22Rv1 (cell line): Measurements from ENCODE around the gene ACOT11.

Experiments
- H3K27ac ChIP-seq: fragments of 450-650 bp; 2 replicates; pipeline ENCODE4 v1.5.1; 2017
- ZFX ChIP-seq: fragments of 450-650 bp; IDR thresholded peaks from 2 replicates; pipeline ENCODE4 v1.6.1; 2017; ENCODE audit warnings: antibody characterized with exemption, borderline replicate concordance
- TF ChIP-seq, protein P1 (sequence below): fragments of 450-650 bp; IDR thresholded peaks from 2 replicates; pipeline ENCODE4 v1.5.1; 2017; ENCODE audit warnings: mild to moderate bottlenecking

Gene ACOT11

DNA sequence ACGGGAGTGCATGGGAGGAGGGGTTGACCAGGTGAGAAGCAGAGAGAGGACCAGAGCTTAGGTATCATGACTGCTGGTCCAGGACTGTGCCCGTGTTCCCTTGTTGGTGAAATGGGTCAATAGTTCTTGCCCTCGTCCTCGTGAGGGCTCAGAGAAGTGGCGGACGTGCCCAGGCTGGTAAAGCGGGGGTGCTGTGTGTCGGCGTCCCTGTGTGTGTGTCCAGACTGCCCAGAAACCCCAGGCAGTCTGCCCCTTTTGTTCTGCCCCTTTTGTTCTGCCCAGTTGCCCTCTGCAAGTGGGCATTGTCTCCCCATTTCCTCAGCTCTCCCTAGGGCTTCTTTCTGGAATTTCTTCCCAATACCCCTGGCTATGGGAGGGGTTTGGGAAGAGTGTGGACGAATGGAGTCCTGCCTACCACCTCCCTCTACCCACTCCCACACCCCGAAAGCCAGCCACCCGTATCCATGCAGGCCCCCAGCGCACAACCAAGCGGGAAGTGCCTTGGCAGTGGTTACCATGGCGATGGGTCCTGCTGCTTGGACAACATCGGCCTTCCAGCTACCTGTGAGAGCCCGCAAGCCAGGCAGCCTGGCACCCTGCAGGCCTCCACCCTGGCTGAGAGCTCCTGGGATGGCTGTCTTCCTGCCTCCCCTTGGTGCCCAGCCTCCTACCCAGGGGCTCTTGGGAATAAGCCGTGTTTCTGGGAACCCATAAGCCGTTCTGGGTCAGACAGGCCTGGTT, 34.7 kb downstream of the ACOT11 start:
- TF ChIP-seq, protein P1, sequence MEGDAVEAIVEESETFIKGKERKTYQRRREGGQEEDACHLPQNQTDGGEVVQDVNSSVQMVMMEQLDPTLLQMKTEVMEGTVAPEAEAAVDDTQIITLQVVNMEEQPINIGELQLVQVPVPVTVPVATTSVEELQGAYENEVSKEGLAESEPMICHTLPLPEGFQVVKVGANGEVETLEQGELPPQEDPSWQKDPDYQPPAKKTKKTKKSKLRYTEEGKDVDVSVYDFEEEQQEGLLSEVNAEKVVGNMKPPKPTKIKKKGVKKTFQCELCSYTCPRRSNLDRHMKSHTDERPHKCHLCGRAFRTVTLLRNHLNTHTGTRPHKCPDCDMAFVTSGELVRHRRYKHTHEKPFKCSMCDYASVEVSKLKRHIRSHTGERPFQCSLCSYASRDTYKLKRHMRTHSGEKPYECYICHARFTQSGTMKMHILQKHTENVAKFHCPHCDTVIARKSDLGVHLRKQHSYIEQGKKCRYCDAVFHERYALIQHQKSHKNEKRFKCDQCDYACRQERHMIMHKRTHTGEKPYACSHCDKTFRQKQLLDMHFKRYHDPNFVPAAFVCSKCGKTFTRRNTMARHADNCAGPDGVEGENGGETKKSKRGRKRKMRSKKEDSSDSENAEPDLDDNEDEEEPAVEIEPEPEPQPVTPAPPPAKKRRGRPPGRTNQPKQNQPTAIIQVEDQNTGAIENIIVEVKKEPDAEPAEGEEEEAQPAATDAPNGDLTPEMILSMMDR: no peak
- TF ChIP-seq ZFX: no peak
- peak overlapping the region; percentile 55; the same call in 1 of the 2 replicates for H3K27ac ChIP-seq

DNA sequence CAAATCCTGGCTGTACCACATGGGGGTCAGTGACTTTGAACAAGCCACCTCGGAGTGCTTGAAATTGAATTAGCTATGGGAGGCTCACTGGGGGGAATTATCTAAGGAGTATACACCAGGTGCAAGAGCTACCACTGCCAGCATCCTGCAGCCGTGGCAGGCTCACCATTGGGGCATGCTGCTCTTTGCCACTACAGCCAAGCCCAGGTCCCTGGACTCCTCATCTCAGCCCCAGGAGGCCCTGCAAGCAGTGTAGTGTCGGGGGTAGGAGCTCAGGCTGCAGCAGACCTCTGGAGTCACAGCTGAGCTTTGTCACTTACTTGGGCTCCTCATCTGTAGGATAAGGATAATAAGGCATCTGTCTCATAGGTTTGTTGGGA, 35.3 kb downstream of the ACOT11 start:
- TF ChIP-seq, protein P1: no peak
- TF ChIP-seq ZFX: no peak

DNA sequence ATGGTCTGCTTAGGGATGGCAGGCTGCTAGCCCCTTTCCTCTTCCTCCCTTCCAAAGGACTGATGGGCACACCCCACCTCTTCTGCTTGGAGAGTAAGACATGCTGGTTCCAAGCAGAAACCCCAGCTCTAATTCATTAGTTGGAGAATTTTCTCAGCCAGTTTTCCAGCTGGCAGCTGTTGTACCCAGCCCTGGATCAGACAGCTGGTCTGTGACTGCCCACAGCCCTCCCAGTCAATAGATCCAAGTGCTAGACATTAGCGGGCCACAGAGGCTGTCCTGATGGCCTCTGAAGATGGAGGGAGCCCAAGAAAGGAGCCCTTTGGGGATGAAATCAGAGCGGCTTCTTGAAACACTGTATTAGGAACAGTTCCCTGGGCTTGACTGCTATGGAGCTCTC, 35.8 kb downstream of the ACOT11 start:
- no peak for TF ChIP-seq ZFX
- TF ChIP-seq, protein P1: no peak
- no peak overlapping the region for H3K27ac ChIP-seq

More for the DNA sequence above, 35.3 kb downstream of the ACOT11 start:
- no peak overlapping the region for H3K27ac ChIP-seq

DNA sequence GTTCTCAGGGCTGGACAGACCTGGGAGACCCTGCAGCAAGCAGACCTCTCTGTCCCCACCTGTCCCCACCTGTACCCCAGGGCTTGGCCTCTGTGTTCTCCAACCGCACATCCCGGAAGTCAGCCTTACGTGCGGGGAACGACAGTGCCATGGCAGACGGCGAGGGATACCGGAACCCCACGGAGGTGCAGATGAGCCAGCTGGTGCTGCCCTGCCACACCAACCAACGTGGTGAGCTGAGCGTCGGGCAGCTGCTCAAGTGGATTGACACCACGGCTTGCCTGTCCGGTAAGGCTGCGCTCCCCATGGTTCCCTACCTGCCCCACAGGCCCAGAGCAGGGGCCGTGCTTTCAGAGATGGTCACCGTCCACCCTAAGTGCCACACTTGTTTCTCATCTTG, 36.5 kb downstream of the ACOT11 start:
- H3K27ac ChIP-seq: no peak overlapping the region
- no peak for TF ChIP-seq ZFX
- TF ChIP-seq, protein P1: no peak

DNA sequence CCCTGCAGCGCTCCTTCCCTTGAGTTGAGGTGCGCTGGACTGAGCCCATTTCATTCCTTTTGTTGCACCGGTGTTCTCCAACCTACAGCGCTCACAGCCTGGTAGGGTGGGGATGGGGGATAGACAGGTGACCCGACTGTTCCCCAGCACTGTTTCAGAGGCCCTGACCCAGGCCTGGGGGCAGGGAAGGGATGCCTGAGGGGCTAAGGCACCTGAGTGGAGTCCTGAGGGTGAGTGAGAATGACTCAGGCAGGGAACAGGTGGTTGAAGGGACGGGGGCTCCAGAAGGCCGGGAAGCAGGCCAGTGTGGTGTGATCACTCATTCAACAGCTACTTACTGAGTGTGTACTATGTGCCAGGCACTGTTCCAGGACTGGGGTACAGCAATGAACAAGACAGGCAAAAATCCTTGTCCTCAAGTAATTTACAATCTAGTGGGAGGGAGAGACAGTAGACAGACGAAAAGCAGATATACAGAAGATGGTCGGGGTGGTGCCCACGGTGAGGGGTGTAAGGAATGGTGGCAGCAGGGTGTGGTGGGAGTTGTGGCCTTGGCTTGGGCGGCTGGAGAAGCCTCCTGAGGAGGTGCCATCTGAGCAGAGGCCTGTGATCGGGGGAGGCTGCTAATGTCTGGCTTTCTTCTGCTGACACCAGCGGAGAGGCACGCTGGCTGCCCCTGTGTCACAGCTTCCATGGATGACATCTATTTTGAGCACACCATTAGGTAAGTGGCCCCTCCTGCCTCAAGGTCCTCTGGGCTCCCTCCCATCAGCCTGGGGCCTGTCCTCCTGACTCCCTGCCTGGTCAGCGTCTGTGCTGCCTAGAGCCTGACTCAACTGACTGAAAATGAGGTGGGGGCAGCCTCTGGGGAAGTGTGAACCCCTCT, 37.4 kb downstream of the ACOT11 start:
- H3K27ac ChIP-seq: no peak overlapping the region
- TF ChIP-seq, protein P1: no peak
- TF ChIP-seq ZFX: no peak

DNA sequence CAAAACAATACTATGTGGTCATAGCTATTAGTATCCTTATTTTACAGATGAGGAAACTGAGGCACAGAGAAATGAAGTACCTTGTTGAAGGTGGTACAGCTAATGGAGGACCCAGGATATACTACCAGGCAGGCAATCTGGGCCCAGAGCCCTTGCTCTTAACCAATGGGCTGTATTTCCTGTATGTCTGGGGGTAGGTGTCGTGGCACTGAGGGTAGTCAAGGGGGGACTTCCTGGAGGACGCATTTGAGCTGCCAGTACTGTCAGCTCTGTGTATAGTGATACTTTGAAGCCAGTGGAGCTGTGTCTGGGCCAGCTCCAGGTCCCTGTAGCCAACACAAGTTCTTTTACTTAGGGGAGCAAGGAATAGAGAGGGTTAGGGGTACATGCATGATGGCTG, 40.3 kb downstream of the ACOT11 start:
- no peak overlapping the region for H3K27ac ChIP-seq
- TF ChIP-seq, protein P1: no peak
- TF ChIP-seq ZFX: no peak
